HG03066 (cell line): Measurements from ENCODE around the gene MOV10L1.

Experiments used
- ATAC-seq: cut with Tn5 transposase; IDR thresholded peaks from one replicate; pipeline ENCODE4 v1.9.1; 2021; ENCODE audit warnings: low read depth; ENCODE audit not compliant: unreplicated experiment

Gene MOV10L1

DNA sequence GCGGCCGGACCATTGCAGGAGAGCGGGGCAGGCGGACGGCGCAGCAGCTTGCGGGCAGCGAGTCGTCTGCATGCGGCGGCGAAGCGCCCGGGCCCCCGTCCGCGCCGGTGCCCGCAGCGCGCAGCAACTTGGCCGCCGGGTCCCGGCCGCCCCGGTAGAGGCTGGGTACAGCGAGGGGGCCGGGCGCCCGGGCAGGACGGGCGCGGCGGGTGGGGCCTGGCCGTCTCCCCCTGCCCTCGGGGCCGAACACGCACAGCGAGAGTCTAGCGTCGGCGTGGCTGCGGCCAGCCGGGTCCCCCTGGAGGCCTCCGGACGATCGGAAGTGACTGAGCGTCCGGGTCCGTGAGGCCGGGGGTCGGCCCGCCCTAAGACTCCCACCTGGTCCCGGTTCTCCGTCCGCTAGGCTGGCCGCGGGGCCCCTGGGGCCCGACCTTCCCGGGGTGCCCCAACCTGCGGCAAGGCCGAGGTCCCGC is 95.1 kb downstream of the MOV10L1 start:
- no peak for ATAC-seq

DNA sequence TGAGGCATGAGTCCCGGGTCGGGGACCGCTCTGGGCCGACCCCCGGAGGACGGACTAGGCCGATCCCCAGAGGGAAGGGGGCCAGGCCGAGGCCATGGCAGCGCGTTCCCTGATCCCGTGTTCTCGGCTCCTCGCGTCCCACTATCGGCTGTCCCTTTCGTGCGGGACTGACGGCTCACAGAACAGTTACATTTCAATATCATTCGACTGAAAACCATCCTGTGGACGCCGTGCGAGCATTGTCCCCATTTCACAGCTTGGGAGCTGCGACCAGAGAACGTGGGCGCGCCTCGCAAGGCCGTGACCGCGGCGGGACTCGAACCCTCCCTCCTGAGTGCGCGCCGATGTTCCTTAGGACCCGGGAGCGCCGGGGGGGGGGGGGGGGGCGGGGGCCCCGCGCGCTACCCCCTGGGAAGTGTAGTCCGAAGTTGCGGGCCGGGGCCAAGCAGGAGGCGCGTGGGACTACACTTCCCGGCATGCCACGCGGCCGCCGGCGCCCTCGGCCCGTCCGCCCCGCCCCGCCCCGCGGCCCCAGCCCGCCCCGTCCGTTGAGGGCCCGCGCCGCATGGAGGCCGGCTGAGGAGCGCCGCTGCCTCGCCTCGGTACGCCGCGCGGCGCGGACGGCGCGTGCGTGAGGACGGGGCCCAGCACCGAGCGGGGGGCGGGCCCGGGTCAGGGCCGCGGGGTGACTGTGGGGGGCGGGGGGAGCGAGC is 95.7 kb downstream of the MOV10L1 start, which contains the start of gene TRABD:
TSS of gene TRABD (plus strand) at position 539 of the 713 bp plus-strand sequence. CDS start 7,148 bp downstream, outside the sequence.
- ATAC-seq: no peak

DNA sequence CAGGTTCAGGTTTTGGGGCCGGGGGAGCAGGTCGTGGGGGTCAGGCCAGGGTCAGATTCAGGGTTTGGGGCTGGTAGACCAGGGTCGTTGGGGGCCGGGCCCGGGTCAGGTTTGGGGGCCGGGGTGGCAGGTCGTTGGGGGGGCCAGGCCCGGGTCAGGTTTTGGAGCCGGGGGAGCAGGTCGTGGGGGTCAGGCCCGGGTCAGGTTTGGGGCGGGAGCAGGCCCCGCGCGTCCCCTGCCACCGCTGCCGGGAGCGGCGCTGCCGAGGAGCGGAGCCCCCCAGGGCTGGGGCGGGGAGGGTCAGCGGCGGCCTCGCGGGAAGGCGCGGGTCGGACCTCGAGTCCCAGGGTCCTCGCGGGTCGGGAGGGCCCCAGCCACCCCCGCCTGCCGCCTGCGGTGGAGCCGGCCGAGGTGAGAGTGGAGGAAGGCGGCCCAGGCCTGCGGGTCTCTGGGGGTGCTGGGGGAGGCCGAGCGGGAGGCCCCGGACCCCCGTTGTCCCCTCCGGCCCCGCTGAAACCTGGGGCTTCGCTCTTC is 96.4 kb downstream of the MOV10L1 start:
- no peak for ATAC-seq

DNA sequence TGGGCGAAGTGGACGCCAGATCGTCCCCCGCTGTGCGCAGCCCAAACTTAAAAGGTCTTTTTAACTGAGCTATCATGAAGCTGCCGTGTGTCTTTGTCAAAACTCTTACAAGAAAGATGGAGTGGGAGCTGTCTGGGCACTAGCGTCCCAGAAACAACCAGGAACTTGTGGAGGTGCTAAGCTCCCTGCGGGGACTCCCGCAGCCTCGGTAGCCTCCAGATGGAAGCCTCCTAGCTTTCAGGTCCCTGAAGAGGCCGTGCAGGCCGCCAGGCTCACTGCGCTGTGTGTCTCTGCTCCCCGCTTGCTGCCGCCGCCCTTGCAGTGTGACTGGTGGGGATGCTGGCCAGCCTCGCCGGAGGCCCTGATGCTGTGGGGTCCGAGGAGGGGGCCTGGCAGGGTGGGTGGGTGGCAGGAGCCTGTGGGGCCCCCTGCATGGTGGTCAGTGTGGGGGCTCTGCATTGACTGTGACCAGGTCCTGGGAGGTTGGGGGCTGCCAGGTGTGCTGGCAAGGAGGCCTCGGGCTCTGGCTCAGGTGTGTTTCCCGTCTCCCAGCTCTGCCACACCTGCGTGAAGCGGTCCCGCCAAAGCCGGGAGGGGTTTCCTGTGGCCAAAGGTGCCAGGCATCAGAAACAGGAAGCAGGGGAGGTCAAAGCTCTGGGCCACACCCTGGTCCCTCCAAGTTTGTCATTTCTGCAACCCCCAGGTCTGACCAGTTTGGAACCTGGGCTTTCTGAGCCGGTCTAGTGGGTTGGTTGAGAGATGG is 97.1 kb downstream of the MOV10L1 start:
- ATAC-seq: no peak

DNA sequence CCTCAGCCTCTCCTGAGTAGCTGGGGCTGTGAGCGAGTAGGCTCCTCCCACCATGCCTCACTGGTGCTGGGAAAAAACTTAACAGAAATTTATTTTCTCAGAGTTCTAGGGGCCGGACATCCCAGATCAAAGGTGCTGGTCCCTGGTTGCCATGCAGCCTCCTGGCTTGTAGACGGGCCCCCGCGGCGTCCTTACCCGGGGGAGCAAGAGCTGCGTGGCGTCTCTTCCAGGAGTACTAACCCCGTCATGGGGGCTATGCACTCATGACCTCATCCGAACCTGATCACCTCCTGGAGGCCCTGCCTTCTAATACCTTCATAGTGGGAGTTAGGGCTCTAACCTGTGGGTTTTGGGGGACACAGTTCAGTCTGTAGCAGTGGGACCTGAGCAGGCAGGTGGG is 98.5 kb downstream of the MOV10L1 start:
- no peak for ATAC-seq

DNA sequence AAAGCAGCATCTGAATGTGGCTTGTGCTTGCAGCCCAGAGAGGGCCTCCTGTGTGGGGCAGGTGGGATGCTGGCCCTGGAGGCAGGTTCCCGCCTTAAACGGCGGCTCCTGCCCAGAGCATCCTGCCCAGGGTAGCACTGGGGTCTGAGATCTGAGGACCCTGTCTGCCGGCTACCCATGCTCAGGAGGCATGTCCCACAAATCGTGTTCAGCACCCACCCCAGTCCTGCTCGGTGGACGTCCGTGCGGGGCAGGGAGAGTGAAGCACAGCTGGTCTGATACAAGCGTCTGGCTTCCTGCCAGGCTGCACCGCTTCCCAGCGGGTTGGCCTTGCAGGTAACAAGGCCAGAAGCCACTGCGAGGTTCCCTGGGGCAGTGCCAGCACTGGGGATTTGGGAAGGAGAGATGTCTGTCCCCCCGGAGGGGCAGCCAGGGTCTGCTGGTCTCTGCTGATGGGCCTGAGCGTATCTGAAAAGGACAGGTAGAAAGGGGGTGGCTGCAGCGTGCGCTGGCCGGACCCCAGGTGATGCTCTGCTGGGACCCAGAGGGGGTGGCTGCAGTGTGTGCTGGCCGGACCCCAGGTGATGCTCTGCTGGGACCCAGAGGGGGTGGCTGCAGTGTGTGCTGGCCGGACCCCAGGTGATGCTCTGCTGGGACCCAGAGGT is 99.5 kb downstream of the MOV10L1 start:
- ATAC-seq: no peak

DNA sequence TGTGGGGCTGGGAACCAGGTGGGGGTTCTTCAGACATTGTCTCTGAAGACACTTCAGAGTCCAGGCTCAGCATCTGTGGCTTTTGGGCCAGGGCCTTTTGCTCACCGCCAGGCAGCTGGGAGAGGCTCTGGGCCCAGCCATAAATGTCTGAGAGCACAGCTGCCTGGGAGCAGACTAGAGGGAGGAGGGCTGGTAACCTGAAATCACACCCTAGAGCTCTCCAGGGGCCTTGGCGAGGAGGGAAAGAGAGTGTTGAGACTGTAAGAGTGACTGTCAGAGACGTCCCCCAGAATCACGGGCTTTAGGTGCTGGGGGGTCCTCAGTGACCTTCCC is 100.0 kb downstream of the MOV10L1 start:
- ATAC-seq: no peak

DNA sequence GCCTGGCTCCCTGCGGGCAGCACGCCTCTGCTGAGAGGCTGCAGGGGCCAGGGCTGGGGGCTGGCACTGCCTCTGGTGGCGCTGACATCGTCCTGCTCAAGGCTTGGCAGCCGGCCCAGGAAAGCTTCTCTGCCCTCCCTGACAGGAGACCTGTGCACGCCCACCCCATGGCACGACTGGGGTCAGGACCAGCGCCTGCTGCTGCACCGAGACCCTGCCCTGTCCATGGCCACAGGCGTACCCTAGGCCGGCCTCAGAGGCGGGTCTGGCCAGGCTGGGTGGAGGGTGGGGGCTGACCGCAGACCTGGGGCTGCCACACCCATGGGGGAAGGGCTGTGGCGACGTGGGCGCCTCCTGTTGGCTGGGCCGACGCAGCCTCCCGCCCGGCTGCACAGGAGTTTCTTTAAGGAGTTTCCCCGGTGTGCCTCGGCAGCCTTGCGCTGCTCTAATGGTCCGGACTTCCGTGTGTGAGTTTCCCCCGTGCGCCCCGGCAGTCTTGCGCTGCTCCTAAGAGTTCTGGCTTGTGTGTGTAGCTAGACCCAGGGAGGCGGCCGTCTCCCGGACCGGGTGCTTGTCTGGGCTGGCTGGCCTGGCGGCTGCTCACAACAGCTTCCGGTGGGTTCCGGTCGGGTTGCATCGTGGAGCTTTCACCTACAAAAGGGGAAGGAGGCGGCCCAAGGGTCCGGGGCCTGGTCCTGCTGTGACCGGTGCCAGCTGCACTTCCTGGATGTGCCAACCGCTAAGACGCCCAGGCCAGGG is 100.6 kb downstream of the MOV10L1 start:
- no peak for ATAC-seq

DNA sequence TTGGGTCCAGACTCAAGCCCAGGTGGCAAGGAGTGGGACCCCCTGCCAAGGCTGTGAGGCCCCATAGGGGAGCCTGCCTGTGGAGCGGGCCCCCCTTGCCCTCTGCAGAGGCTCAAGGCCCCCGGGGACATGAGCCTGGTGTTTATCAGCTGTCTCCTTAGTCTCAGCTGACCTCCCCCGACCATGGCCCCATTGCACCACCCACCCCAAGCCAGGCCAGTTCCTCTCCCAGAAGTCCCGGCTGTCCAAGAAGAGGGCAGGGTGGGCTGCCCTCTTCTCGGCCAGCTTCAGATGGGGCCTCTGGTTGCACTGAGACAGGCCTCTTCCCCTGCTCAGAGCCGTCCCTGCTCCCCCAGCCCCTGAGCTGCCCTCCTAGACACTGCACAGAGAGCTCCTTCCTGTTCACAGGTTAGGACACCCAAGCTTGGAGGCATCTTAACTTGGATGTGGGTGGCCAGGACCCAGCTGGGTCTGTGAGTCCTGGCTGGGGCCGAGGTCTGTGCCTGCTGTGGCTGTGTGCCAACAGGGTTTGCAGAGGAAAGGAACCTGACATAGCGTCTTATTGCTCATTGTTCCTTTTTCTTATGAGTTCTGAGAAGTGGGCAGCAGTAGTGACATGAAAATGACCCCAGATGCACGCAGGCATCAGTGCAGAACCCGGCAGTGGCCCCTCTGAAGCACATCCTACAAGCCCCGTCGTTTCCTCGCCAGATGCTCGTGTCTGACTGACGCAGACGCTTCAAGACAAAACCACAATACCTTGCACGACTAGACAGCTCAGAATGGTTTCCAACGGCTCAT is 101.3 kb downstream of the MOV10L1 start:
- ATAC-seq: no peak

DNA sequence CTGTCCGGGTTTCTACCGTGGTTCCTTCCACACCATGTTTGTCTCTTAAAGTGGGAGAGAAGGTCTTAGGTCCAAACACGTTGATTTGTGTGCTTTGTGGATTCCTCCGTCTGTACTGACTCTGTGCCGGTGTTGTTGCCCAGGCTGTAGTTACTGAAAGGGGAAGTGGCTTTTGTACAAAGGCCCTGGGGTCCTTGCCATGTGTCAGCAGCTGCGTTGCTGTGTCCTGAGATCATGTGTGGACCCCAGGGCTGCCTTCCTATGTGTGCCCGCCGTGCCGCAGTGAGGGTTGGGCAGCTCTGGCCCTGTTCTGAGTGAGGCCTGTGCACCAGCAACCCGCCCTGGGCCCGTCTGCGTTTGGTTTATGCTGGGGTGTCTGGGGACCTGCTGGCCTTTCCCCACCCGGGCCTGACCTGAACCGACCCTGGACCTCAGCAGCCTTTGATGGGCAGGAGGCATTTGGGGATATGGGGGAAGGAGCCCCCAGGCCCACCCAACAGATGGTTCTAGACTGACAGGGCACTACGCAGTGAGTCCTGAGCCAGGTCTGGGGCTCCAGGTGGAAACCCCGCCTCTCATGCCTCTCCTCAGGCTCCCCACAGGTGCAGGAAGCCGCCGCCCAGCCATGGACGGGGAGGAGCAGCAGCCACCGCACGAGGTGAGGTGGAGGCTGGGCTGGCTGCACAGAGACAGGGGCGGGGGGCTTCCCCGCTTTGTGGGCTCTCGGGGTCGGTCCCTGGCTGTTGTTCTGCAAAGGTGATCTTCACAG is 102.8 kb downstream of the MOV10L1 start:
- ATAC-seq: no peak

DNA sequence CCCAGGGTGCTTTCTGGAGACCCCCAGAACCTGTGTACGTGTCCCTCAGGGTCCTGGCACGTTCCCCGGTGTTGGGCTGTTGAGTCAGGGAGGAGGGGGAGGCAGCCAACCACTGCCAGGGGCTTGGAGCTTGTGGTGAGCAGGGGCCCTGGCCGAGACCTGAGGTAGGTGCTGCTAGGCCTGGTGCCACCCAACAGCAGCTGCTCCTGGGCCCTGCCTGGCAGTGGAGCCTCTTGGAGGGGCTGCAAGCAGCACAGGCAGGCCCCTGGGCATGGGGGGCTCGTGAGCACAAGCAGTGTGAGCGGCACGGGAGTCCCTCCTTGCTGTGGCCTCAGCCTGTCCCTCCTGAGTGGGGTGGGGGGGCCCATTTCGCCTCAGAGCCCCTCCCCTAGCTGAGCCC is 103.8 kb downstream of the MOV10L1 start:
- no peak for ATAC-seq

DNA sequence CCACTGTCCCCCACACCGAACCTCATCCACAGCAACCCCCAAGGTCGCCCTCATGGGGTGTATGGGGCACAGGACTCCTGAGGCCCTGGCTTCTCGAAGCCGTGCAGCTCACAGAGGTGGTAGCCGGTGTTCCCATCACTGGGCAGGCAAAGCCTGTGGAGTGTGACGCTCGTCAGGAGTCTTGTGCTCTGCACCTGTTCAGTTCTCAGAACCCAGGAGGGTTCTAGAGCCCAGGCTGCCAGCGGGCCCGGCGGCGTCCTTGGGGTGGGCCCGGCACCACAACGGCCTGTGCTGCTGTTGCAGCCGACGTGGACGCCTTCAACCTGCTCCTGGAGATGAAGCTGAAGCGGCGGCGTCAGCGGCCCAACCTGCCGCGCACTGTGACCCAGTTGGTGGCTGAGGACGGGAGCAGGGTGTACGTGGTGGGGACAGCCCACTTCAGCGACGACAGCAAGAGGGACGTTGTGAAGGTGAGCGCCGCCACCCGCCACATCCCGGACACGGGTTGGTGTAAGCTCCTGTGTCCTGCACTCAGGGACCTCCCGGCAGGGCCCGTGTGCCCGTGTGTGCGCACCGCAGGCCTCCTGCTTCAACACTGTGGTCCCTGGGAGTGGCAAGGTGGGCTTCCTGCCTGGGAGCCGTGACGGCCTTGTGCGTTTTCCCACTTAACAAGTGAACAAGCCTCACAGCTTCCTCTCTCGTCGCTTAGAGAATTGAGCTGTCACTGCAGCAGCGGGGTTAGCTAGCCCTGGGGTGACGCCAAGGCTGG is 104.4 kb downstream of the MOV10L1 start:
- no peak for ATAC-seq

DNA sequence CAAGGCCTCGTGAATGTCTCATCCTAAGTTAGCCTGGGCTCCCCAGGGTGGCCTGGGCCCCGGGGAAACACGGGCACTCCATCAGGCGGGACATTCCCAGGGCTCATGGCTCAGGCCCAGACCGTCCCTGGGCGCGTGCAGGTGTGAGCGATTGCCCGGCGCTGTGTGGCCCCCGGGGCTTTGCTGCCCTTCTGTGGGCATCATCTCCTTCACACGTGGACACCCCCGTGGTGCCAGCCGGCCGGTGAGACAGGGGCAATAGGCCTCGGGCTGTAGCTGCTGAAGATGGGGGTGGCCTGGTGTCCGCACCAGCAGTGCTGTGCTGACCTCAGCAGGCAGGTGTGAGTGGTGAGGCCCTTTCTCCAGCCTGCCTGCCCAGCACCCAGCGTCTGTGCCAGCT is 106.5 kb downstream of the MOV10L1 start:
- no peak for ATAC-seq

DNA sequence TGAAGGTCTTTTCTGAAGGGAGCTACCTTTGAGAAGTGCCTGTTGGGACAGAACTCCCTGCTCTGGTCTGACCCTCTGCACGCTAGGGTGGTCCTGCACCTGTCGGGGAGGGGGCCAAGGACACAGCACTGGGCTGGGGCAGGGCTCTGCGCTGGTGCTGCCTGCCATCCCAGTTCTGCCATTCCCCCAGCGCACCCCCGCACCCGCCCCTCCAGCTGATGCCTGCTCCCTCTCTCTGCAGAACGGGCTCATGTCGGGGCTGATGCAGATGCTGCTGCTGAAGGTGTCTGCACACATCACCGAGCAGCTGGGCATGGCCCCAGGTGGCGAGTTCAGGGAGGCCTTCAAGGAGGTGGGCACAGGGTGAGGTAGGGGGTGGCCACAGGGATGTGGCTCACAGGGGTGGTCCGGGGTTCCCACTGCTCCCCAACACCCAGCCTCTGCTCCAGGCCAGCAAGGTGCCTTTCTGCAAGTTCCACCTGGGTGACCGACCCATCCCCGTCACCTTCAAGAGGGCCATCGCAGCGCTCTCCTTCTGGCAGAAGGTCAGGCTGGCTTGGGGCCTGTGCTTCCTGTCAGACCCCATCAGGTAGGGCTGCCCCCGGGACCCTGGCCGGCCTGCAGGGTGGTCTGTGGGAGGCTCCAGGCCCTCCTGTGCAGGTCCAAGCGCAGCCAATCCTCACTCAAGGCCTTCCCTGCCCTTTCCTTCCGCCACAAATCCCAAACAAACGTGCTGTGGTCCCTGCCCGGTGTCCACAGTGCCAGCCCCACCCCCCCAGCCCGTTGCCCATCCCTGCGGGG is 107.4 kb downstream of the MOV10L1 start:
- ATAC-seq: no peak

DNA sequence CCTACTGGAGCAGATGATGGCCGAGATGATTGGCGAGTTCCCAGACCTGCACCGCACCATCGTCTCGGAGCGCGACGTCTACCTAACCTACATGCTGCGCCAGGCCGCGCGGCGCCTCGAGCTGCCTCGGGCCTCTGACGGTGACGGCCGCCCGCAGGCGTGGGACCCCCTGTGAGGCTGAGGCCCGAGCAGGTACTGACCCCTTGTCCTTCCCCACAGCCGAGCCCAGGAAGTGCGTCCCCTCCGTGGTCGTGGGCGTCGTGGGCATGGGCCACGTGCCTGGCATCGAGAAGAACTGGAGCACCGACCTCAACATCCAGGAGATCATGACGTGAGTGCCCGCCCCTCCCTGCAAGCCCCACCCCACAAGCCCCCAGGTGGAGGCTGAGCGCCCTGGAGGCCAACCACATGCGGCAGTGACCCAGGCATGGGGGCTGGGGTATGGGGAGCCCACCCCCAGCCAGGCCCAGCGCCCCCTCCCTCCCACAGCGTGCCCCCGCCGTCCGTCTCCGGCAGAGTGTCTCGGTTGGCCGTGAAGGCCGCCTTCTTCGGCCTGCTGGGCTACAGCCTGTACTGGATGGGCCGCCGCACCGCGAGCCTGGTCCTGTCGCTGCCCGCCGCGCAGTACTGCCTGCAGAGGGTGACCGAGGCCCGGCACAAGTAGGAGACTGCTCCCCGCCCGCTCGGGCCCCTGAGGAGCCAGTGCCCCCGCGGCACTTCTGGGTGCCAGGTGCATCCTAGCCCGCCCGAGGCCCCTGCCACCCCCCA is 108.2 kb downstream of the MOV10L1 start:
- ATAC-seq: no peak

DNA sequence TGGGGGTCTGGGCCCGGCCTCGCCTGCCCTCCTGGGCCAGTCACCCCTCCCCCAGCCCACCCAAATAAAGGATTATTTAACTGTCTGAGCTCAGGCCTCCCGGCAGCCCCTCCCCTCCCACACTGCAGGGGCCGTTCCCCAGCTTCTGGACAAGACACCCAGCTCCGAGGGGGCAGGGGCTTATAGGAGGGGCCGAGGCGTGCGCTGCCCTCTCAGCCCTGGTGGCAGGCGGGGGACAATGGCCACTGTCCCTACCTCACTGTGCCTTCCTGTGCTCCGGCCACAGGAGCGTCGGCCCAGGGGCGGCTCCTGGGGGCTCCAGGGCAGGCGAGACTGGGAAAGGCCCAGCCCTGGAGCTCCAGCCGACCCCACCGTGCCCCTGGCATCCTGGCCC is 108.8 kb downstream of the MOV10L1 start:
- no peak for ATAC-seq

DNA sequence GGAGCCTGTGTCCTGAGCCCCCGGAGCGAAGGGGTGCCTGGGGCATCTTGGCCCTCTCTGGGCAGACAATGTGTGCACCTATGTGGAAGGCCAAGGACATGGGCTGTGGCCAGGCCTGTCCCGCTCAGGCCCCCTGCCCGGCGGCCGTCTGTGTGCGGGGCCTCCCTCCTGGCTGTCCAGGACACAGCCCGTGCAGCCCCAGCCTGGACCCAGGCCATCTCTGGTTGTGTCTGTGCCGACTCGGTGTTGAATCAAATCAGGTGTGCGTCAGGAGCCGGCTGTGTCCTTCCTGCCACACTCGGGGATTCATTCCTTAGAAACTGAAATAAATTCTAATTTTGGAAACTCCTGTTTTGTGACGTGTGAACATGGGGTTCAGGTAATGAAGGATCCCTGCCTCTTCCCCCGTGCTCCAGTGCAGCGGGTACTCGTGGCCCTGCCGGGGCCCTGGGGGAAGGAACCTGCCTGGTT is 109.5 kb downstream of the MOV10L1 start:
- no peak for ATAC-seq
